ENCODE results near the gene AURKAIP1.

- TF ChIP-seq CTCF (IDR thresholded peaks at IDR 0.05) = no peak
- no peak for TF ChIP-seq POLR2AphosphoS5 (IDR thresholded peaks at IDR 0.05)
Measured at GRCh38 chr1:1357871-1358432, 17.1 kb downstream of the AURKAIP1 start.

All from stomach (tissue), 4 donors.